K562 (cell line): ENCODE data around the gene RNASE4. TPM values are rescaled to one million over a fixed set of nuclear protein-coding genes. Genes with fewer than 3 reads are reported as not detected.

Experiments
- ATAC-seq: fragments of 200-7000 bp; cut with Tn5 transposase; 3 replicates; pipeline ENCODE4 v1.9.1; 2020; ENCODE audit warnings: moderate library complexity
- BruUV-seq: library from RNA; stranded (reverse); fragments of 400-500 nt; replicated peaks from 2 replicates; lab custom pipeline; 2021; lab: Mats Ljungman, UMichigan
- CTCF ChIA-PET: fragments of 300-600 bp; formaldehyde crosslinking; extraction: SDS; loops from one replicate; lab custom pipeline; 2021; ENCODE audit warnings: low intra/inter-chr PET ratio; lab: Yijun Ruan, JAX
- POLR2A ChIA-PET: fragments of 300-600, 350-650 bp; sonication (Branson Sonifier 250); formaldehyde crosslinking; extraction: SDS; loops from one replicate; lab custom pipeline; 2021; ENCODE audit warnings: antibody characterized with exemption, inconsistent platforms; lab: Yijun Ruan, JAX
- DNase-seq, 4 experiments: peaks; one replicate each; pipeline versions ENCODE4 v3.0.0 to v3.0.0-alpha.2; 2011 to 2018; ENCODE audit warnings: low spot score in 3 of 4, mixed read lengths in 3 of 4; ENCODE audit errors: extremely low read depth in 1 of 4
- FAIRE-seq: peaks from 2 replicates; lab custom pipeline; 2011; peaks lifted over from hg19 to GRCh38; lab: Jason Lieb, UNC
- H2AFZ ChIP-seq: 2 replicates; pipeline ENCODE4 v1.6.0; 2011; ENCODE audit warnings: low read depth, low read length, control low read depth, inconsistent platforms
- H3K27ac ChIP-seq: fragments of 200-600 bp; 3 replicates; pipeline ENCODE4 v1.8.0; 2011; ENCODE audit warnings: low read depth, mild to moderate bottlenecking, control low read depth, inconsistent platforms, low read length, moderate library complexity, mixed read lengths; ENCODE audit errors: extremely low read depth
- H3K27me3 ChIP-seq, 2 experiments: fragments of 300-600 bp in 1 of 2; 2 replicates in 1 of 2; 3 replicates in 1 of 2; pipeline versions ENCODE4 v1.6.0 to v1.8.0; 2011; ENCODE audit warnings: inconsistent platforms in 2 of 2, low read length in 2 of 2, mild to moderate bottlenecking in 1 of 2, mixed read lengths in 1 of 2, moderate library complexity in 1 of 2; ENCODE audit not compliant: control insufficient read depth in 2 of 2, insufficient read depth in 2 of 2
- H3K36me3 ChIP-seq: fragments of 300-600 bp; 3 replicates; pipeline ENCODE4 v1.8.0; 2011; ENCODE audit warnings: mild to moderate bottlenecking, low read length, inconsistent platforms; ENCODE audit not compliant: control insufficient read depth, insufficient read depth
- H3K4me1 ChIP-seq, 2 experiments: fragments of 200-600 bp in 1 of 2; replicated peaks in 1 of 2; 2 replicates in 1 of 2; 3 replicates in 1 of 2; pipeline versions ENCODE4 v1.5.1 to v1.8.0; 2011; ENCODE audit warnings: inconsistent platforms in 2 of 2, low read length in 2 of 2, mild to moderate bottlenecking in 1 of 2, mixed read lengths in 1 of 2, moderate library complexity in 1 of 2; ENCODE audit not compliant: control insufficient read depth in 2 of 2, insufficient read depth in 2 of 2
- H3K4me2 ChIP-seq: 2 replicates; pipeline ENCODE4 v1.6.1; 2011; ENCODE audit warnings: low read length, control low read depth, inconsistent platforms, mixed read lengths; ENCODE audit not compliant: insufficient read depth
- H3K4me3 ChIP-seq: fragments of 200-600 bp; sonication (generic), shearing (Covaris generic); 2 replicates; pipeline ENCODE4 v1.5.1; 2016; ENCODE audit warnings: control low read depth, inconsistent platforms
- H3K79me2 ChIP-seq: fragments of 200-600 bp; 3 replicates; pipeline ENCODE4 v1.8.0; 2011; ENCODE audit warnings: low read length, inconsistent platforms; ENCODE audit not compliant: control insufficient read depth, insufficient read depth
- H3K9ac ChIP-seq, 2 experiments: 2 replicates each; pipeline versions ENCODE4 v1.6.0 to v1.6.1; 2011; ENCODE audit warnings: low read depth in 2 of 2, low read length in 2 of 2, control low read depth in 1 of 2, inconsistent platforms in 1 of 2, mild to moderate bottlenecking in 1 of 2, mixed read lengths in 1 of 2; ENCODE audit not compliant: insufficient read depth in 1 of 2
- H3K9me1 ChIP-seq: one replicate; pipeline ENCODE4 v1.6.0; 2011; ENCODE audit warnings: inconsistent platforms, mild to moderate bottlenecking, low read length, moderate library complexity; ENCODE audit not compliant: control insufficient read depth, insufficient read depth
- H3K9me3 ChIP-seq: replicated peaks from 2 replicates; pipeline ENCODE4 v1.5.1; 2011; ENCODE audit warnings: low read depth, low read length, inconsistent platforms; ENCODE audit not compliant: control insufficient read depth, insufficient read depth
- H4K20me1 ChIP-seq: replicated peaks from 2 replicates; pipeline ENCODE4 v1.6.1; 2011; ENCODE audit warnings: low read length, inconsistent platforms, mixed read lengths; ENCODE audit not compliant: control insufficient read depth, insufficient read depth
- CLOCK ChIP-seq: fragments of 250-450 bp; sonication (Bioruptor Pico); IDR thresholded peaks from 2 replicates; pipeline ENCODE4 v1.4.0; 2020; ENCODE audit warnings: mild to moderate bottlenecking, moderate library complexity, borderline replicate concordance
- ETS2 ChIP-seq: IDR thresholded peaks from 2 replicates; pipeline ENCODE4 v1.6.1; 2016; ENCODE audit warnings: borderline replicate concordance, missing genetic modification characterization, mild to moderate bottlenecking, moderate library complexity, missing compliant biosample characterization; ENCODE audit not compliant: poor library complexity, severe bottlenecking
- FOXK1 ChIP-seq: sonication (generic); formaldehyde crosslinking; IDR thresholded peaks from 2 replicates; pipeline ENCODE4 v1.8.0; 2022; ENCODE audit warnings: missing genetic modification reagents, mild to moderate bottlenecking, borderline replicate concordance
- IRF1 ChIP-seq: sonication (generic); formaldehyde crosslinking; IDR thresholded peaks from 2 replicates; pipeline ENCODE4 v1.8.0; 2022; ENCODE audit warnings: missing genetic modification reagents, mild to moderate bottlenecking, borderline replicate concordance
- MTA2 ChIP-seq: fragments of 450-650 bp; IDR thresholded peaks from 2 replicates; pipeline ENCODE4 v1.6.1; 2016; ENCODE audit warnings: low read depth
- NFIC ChIP-seq: fragments of 450-650 bp; IDR thresholded peaks from 2 replicates; pipeline ENCODE4 v1.6.1; 2017; ENCODE audit warnings: mild to moderate bottlenecking, inconsistent platforms
- NKRF ChIP-seq: fragments of 450-650 bp; IDR thresholded peaks from 2 replicates; pipeline ENCODE4 v1.6.1; 2016; ENCODE audit warnings: borderline replicate concordance
- PTRF ChIP-seq: fragments of 450-650 bp; IDR thresholded peaks from 2 replicates; pipeline ENCODE4 v1.6.1; 2016; ENCODE audit warnings: mild to moderate bottlenecking, missing genetic modification characterization, missing compliant biosample characterization
- RBFOX2 ChIP-seq: fragments of 200-400 bp; formaldehyde crosslinking; IDR thresholded peaks from 2 replicates; pipeline ENCODE4 v1.6.1; 2017; ENCODE audit warnings: low read depth, mild to moderate bottlenecking, low read length, moderate library complexity
- RCOR1 ChIP-seq, 2 experiments: IDR thresholded peaks; 2 replicates each; pipeline ENCODE4 v1.6.1; 2012; ENCODE audit warnings: low read depth in 2 of 2, low read length in 2 of 2, borderline replicate concordance in 1 of 2, improper control_type of control experiment in 1 of 2
- TBL1XR1 ChIP-seq, 2 experiments: IDR thresholded peaks; 2 replicates each; pipeline ENCODE4 v1.6.1; 2012; ENCODE audit warnings: improper control_type of control experiment in 2 of 2, low read length in 2 of 2, mild to moderate bottlenecking in 1 of 2
- TEAD1 ChIP-seq, 2 experiments: fragments of 450-650 bp in 1 of 2; sonication (generic) in 1 of 2; formaldehyde crosslinking; IDR thresholded peaks; 2 replicates each; pipeline versions ENCODE4 v1.4.0 to v1.8.0; 2020 to 2022; ENCODE audit warnings: mild to moderate bottlenecking in 2 of 2, missing genetic modification reagents in 1 of 2
- ZBTB8A ChIP-seq: fragments of 450-650 bp; IDR thresholded peaks from 2 replicates; pipeline ENCODE4 v1.6.1; 2018; ENCODE audit warnings: mild to moderate bottlenecking, moderate library complexity; ENCODE audit not compliant: partially characterized antibody
- ZEB2 ChIP-seq: fragments of 450-650 bp; IDR thresholded peaks from 2 replicates; pipeline ENCODE4 v1.6.1; 2016
- ZKSCAN1 ChIP-seq: fragments of 150-350 bp; IDR thresholded peaks from 2 replicates; pipeline ENCODE4 v1.6.1; 2016; ENCODE audit warnings: low read depth, low read length
- ZNF780A ChIP-seq: fragments of 250-450 bp; sonication (Bioruptor Pico); IDR thresholded peaks from 2 replicates; pipeline ENCODE4 v1.5.0; 2021; ENCODE audit warnings: mild to moderate bottlenecking
- WGBS: fragments of 100-300 bp; shearing (Covaris generic); methylation state at CpG from one replicate; pipeline ENCODE4 v1.1.6; 2016; ENCODE audit warnings: low coverage, mixed read lengths; ENCODE audit not compliant: insufficient coverage; ENCODE audit errors: missing lambda C conversion rate; 5-methylcytosine and 5-hydroxymethylcytosine counted together
- in situ Hi-C: fragments of 300-500 bp; cut with MboI; formaldehyde crosslinking; loops from 4 replicates; pipeline ENCODE4 v1.15.0; 2018; ENCODE audit warnings: inconsistent platforms, mixed read lengths
- intact Hi-C: fragments of 100-400 bp; cut with micrococcal nuclease; formaldehyde crosslinking; loops from 2 replicates; pipeline ENCODE4 v1.14.2; 2022
- polyA plus RNA-seq, 8 experiments: library from polyadenylated mRNA; depleted of rRNA in 4 of 8; stranded (reverse) in 5 of 8; unstranded in 3 of 8; fragments of >200 nt; fragmentation: Nextera tagmentation in 2 of 8; fragmentation: Illumina TruSeq in 1 of 8; extraction: Ambion mirVana in 2 of 8; extraction: Trizol in 1 of 8; gene quantifications; 2 replicates each; pipeline versions ENCODE4 v1.2.1 to v1.2.3, GENCODE V29; 2011 to 2014; ENCODE audit warnings: inconsistent platforms in 1 of 8, missing spikeins in 1 of 8
- total RNA-seq, 7 experiments: library from RNA; depleted of rRNA in 6 of 7; stranded (reverse); fragments of >200 nt in 6 of 7; fragmentation: Illumina TruSeq in 2 of 7; extraction: Trizol in 2 of 7; gene quantifications; 2 replicates each; pipeline versions ENCODE4 v1.2.1 to v1.2.3, GENCODE V29; 2011 to 2021; ENCODE audit warnings: low replicate concordance in 1 of 7

RNASE4 gene
- total and polyA plus RNA-seq, 9 of the 15 experiments (the other 6 are each of a cell fraction or from before 2014, with no cell fraction given), result 0.09 to 0.22 (median 0.13) TPM; not detected in 2

GRCh38 chr14:20682435-20683124, 1.8 kb upstream of the RNASE4 start:
- peak overlapping the region; percentile 75 for H3K4me3 ChIP-seq
- POLR2A ChIA-PET, result interaction anchor here (0.5 to 1.7 kb wide), 4 partner anchors 26 to 563 kb away, joined by 3 to 6 read pairs (median 4); no protein-coding TSS in a partner anchor
- intact Hi-C loops, result loop anchor here (2.0 to 5.0 kb wide), 2 partner anchors 50 to 340 kb away; partner anchors contain the start of gene PARP2
- no peaks in the 10 kb centered on the region for H3K9me3 ChIP-seq
- H3K9me1 ChIP-seq, result no peaks in the 10 kb centered on the region
- no TSS peak for BruUV-seq
- ATAC-seq, result peak; percentile 83
- peak overlapping the region; percentile 92 for H2AFZ ChIP-seq
- H4K20me1 ChIP-seq, result peaks cover 9% of the 10 kb centered on the region; the same call in 1 of the 2 replicates
- peak overlapping the region; percentile 94 for H3K4me2 ChIP-seq
- FAIRE-seq, result peak; percentile 54
- WGBS, result 0% methylated on average over 15 of the region's 40 CpGs
- H3K27me3 ChIP-seq, result no peaks in the 10 kb centered on the region
- in situ Hi-C loops, result loop anchor here (5.0 kb wide), 1 partner anchor 50 kb away; no protein-coding TSS in a partner anchor
- peak overlapping the region; percentile 50 to 88 for H3K9ac ChIP-seq
- peaks cover 10 to 13% of the 10 kb centered on the region in 2 experiments; a peak in 3 of 5 replicates for H3K4me1 ChIP-seq
- no peaks in the 10 kb centered on the region for H3K79me2 ChIP-seq
- CTCF ChIA-PET, result interaction anchor here (0.6 to 1.0 kb wide), 3 partner anchors 9 to 75 kb away, joined by 3 to 9 read pairs (median 3); no protein-coding TSS in a partner anchor
- DNase-seq, result peak; percentile 37 to 83 (median 54)
- peak overlapping the region; percentile 62; the same call in 2 of the 3 replicates for H3K27ac ChIP-seq
- H3K36me3 ChIP-seq, result no peaks in the 10 kb centered on the region
- TF ChIP-seq ZEB2 (no peak), ZNF780A (no peak), RCOR1 (IDR thresholded peaks at IDR 0.05; ENCODE audit: borderline replicate concordance in 1 of 2, low read depth in 2 of 2, low read length in 2 of 2) (peak in 1 of 2 experiments; percentile 70; a peak in 2 of 4 replicates), ETS2 (tag) (no peak), MTA2 (no peak), FOXK1 (CRISPR knock-in tag) (no peak), ZKSCAN1 (no peak), TBL1XR1 (IDR thresholded peaks at IDR 0.05; ENCODE audit: low read length in 2 of 2) (no peak), NKRF (peak; percentile 24; the same call in 1 of the 2 replicates), RBFOX2 (peak; percentile 78), IRF1 (CRISPR knock-in tag) (no peak), ZBTB8A (no peak), PTRF (tag) (no peak), CLOCK (CRISPR knock-in tag) (no peak), NFIC (peak; percentile 11; the same call in 1 of the 2 replicates), TEAD1 (CRISPR knock-in tag; IDR thresholded peaks at IDR 0.05) (peak in 1 of 2 experiments; percentile 23; a peak in 1 of 4 replicates)
